NCI-H1930 (cell line): ENCODE results near the gene VKORC1.
"Not testable (repeated sequence)": the region's sequence is repeated elsewhere in the genome, so short reads cannot be mapped to it uniquely, and the experiment has no call there.

Experiments used
- DNase-seq, 2 experiments: peaks; one replicate each; lab custom pipeline; 2025; lab: John Stamatoyannopoulos, UW

The VKORC1 gene

GRCh38 chr16:31107465-31107867 is 12.9 kb upstream of the VKORC1 start:
- no peak for DNase-seq

GRCh38 chr16:31106509-31107464 is 12.2 kb upstream of the VKORC1 start:
- no peak for DNase-seq

GRCh38 chr16:31105677-31106213 is 11.1 kb upstream of the VKORC1 start:
- no peak for DNase-seq

GRCh38 chr16:31100876-31101641 is 6.5 kb upstream of the VKORC1 start:
- not testable (repeated sequence) for DNase-seq

- DNase-seq = no peak
Observed at GRCh38 chr16:31099860-31100638, 5.5 kb upstream of the VKORC1 start.

- no peak for DNase-seq
Observed at GRCh38 chr16:31094088-31094423, 541 bp downstream of the VKORC1 start.

GRCh38 chr16:31093132-31093703 is 1.4 kb downstream of the VKORC1 start:
- no peak for DNase-seq

GRCh38 chr16:31092330-31092729 is 2.3 kb downstream of the VKORC1 start:
- no peak for DNase-seq

GRCh38 chr16:31090540-31090939 is 4.1 kb downstream of the VKORC1 start:
- no peak for DNase-seq

- no peak for DNase-seq
Observed at GRCh38 chr16:31089199-31089598, 5.4 kb downstream of the VKORC1 start.

GRCh38 chr16:31088459-31089183 is 6.0 kb downstream of the VKORC1 start, which contains the start of gene PRSS53:
Gene PRSS53, minus strand, starts transcription at chr16:31088943. Its CDS starts 134 bp downstream, at chr16:31088809.
- DNase-seq = no peak

GRCh38 chr16:31087971-31088370 is 6.6 kb downstream of the VKORC1 start:
- DNase-seq = no peak

GRCh38 chr16:31087481-31087880 is 7.1 kb downstream of the VKORC1 start:
- no peak for DNase-seq

- DNase-seq = no peak
Observed at GRCh38 chr16:31086629-31086906, 8.0 kb downstream of the VKORC1 start.

GRCh38 chr16:31085873-31086628 is 8.5 kb downstream of the VKORC1 start:
- DNase-seq = no peak

- DNase-seq = no peak
Observed at GRCh38 chr16:31085411-31085810, 9.2 kb downstream of the VKORC1 start.

- no peak for DNase-seq
Observed at GRCh38 chr16:31084584-31085302, 9.9 kb downstream of the VKORC1 start.

- DNase-seq = no peak
Observed at GRCh38 chr16:31083981-31084380, 10.6 kb downstream of the VKORC1 start.

- DNase-seq = no peak
Observed at GRCh38 chr16:31083556-31083955, 11.0 kb downstream of the VKORC1 start.

- no peak for DNase-seq
Observed at GRCh38 chr16:31083081-31083480, 11.5 kb downstream of the VKORC1 start.
